ENCODE data around the gene SLC16A2.

DNA sequence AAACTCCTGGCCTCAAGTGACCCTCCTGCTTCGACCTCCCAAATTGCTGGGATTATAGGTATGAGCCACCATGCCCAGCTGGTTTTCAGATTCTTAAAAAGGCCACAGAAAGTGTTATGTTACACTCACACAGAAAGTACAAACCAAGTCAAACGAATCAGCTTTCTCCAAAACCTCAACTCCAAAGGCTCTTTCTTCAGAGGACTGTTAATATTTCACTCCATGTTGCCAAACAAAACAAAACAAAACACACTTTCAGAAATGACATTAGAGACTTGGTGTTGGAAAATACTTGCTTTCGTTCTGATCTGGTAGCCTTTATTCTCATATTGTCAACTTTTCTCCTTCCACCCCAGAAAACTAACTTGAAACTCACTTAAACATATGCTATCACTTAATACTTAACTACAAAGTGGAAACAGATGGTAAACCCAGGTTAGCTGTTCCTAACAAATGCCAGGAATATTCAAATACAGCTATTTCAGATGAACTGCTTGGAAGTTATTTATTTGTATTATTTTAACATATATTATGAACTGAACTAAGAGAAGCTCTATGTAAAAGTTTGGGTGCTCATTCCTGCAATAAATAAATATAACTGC lies 158.4 kb downstream of the SLC16A2 start:
- TF ChIP-seq, protein P1, sequence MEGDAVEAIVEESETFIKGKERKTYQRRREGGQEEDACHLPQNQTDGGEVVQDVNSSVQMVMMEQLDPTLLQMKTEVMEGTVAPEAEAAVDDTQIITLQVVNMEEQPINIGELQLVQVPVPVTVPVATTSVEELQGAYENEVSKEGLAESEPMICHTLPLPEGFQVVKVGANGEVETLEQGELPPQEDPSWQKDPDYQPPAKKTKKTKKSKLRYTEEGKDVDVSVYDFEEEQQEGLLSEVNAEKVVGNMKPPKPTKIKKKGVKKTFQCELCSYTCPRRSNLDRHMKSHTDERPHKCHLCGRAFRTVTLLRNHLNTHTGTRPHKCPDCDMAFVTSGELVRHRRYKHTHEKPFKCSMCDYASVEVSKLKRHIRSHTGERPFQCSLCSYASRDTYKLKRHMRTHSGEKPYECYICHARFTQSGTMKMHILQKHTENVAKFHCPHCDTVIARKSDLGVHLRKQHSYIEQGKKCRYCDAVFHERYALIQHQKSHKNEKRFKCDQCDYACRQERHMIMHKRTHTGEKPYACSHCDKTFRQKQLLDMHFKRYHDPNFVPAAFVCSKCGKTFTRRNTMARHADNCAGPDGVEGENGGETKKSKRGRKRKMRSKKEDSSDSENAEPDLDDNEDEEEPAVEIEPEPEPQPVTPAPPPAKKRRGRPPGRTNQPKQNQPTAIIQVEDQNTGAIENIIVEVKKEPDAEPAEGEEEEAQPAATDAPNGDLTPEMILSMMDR (IDR thresholded peaks at IDR 0.05): no peak
- TF ChIP-seq POLR2A (IDR thresholded peaks at IDR 0.05) (no peak), EP300 (IDR thresholded peaks at IDR 0.05) (no peak)

Data from ovary (tissue), 3 donors.